HepG2 (cell line): ENCODE results near the gene KLHL21. TPM values are rescaled to one million over a fixed set of nuclear protein-coding genes. Genes with fewer than 3 reads are reported as not detected.

Experiments used
- AHR ChIP-seq: IDR thresholded peaks from 2 replicates; pipeline ENCODE4 v1.6.1; 2018; ENCODE audit warnings: missing genetic modification reagents, missing compliant biosample characterization
- ARID2 ChIP-seq: sonication (generic); formaldehyde crosslinking; IDR thresholded peaks from 2 replicates; pipeline ENCODE4 v1.8.1; 2022; ENCODE audit warnings: mild to moderate bottlenecking, missing genetic modification reagents, borderline replicate concordance
- BHLHE40 ChIP-seq: IDR thresholded peaks from 2 replicates; pipeline ENCODE4 v1.6.1; 2011; ENCODE audit warnings: low read length, improper control_type of control experiment
- CBX2 ChIP-seq, 2 experiments: fragments of 200-600 bp in 1 of 2; sonication (generic); formaldehyde crosslinking in 1 of 2; IDR thresholded peaks; 2 replicates each; pipeline versions ENCODE4 v1.7.0 to v1.8.1; 2018 to 2022; ENCODE audit warnings: low read depth in 2 of 2, low read length in 1 of 2, mild to moderate bottlenecking in 1 of 2, missing genetic modification reagents in 1 of 2
- CTCF ChIP-seq: sonication (generic); formaldehyde crosslinking; IDR thresholded peaks from 2 replicates; pipeline ENCODE4 v1.5.0; 2020; ENCODE audit warnings: mild to moderate bottlenecking, missing genetic modification reagents, moderate library complexity
- FOXA3 ChIP-seq: IDR thresholded peaks from 2 replicates; pipeline ENCODE4 v1.6.1; 2016; ENCODE audit warnings: missing genetic modification reagents, missing compliant biosample characterization
- FOXJ3 ChIP-seq: sonication (generic); formaldehyde crosslinking; IDR thresholded peaks from 2 replicates; pipeline ENCODE4 v1.4.0; 2020; ENCODE audit warnings: missing genetic modification reagents, mild to moderate bottlenecking, borderline replicate concordance
- GATAD1 ChIP-seq: IDR thresholded peaks from 2 replicates; pipeline ENCODE4 v1.6.1; 2016; ENCODE audit warnings: missing genetic modification reagents, missing compliant biosample characterization
- MED13 ChIP-seq: sonication (generic); formaldehyde crosslinking; IDR thresholded peaks from 2 replicates; pipeline ENCODE4 v1.5.0; 2020; ENCODE audit warnings: missing genetic modification reagents
- PTBP1 ChIP-seq: fragments of 200-400 bp; formaldehyde crosslinking; IDR thresholded peaks from 2 replicates; pipeline ENCODE4 v1.6.1; 2018; ENCODE audit warnings: low read length, low read depth; ENCODE audit not compliant: poor library complexity, severe bottlenecking
- RCOR2 ChIP-seq: IDR thresholded peaks from 2 replicates; pipeline ENCODE4 v1.6.1; 2016; ENCODE audit warnings: missing biosample characterization, missing genetic modification reagents
- RFXAP ChIP-seq: sonication (generic); formaldehyde crosslinking; IDR thresholded peaks from 2 replicates; pipeline ENCODE4 v1.4.0; 2020; ENCODE audit warnings: missing genetic modification reagents, borderline replicate concordance
- SIX1 ChIP-seq: sonication (generic); formaldehyde crosslinking; IDR thresholded peaks from 2 replicates; pipeline ENCODE4 v1.4.0; 2020; ENCODE audit warnings: missing genetic modification reagents, borderline replicate concordance
- SP5 ChIP-seq: IDR thresholded peaks from 2 replicates; pipeline ENCODE4 v1.6.1; 2016; ENCODE audit warnings: low read depth, borderline replicate concordance
- XBP1 ChIP-seq: sonication (generic); formaldehyde crosslinking; IDR thresholded peaks from 2 replicates; pipeline ENCODE4 v1.5.0; 2020; ENCODE audit warnings: missing genetic modification reagents
- ZBTB8A ChIP-seq: sonication (generic); formaldehyde crosslinking; IDR thresholded peaks from 2 replicates; pipeline ENCODE4 v1.4.0; 2020; ENCODE audit warnings: mild to moderate bottlenecking, low read depth, missing genetic modification reagents, borderline replicate concordance
- ZNF251 ChIP-seq: sonication (generic); formaldehyde crosslinking; IDR thresholded peaks from 2 replicates; pipeline ENCODE4 v1.9.0; 2021; ENCODE audit warnings: mild to moderate bottlenecking, missing genetic modification reagents
- ZNF264 ChIP-seq: sonication (generic); formaldehyde crosslinking; IDR thresholded peaks from 2 replicates; pipeline ENCODE4 v1.4.0; 2020; ENCODE audit warnings: missing genetic modification reagents
- ZNF367 ChIP-seq: sonication (generic); formaldehyde crosslinking; IDR thresholded peaks from 2 replicates; pipeline ENCODE4 v1.4.0; 2020; ENCODE audit warnings: missing genetic modification reagents, borderline replicate concordance
- ZNF569 ChIP-seq: sonication (generic); formaldehyde crosslinking; IDR thresholded peaks from 2 replicates; pipeline ENCODE4 v1.5.0; 2020; ENCODE audit warnings: mild to moderate bottlenecking, missing genetic modification reagents, moderate library complexity, borderline replicate concordance
- ZNF660 ChIP-seq: sonication (generic); formaldehyde crosslinking; IDR thresholded peaks from 2 replicates; pipeline ENCODE4 v1.5.1; 2020; ENCODE audit warnings: mild to moderate bottlenecking, low read depth, missing genetic modification reagents, borderline replicate concordance
- polyA plus RNA-seq, 8 experiments: library from polyadenylated mRNA; depleted of rRNA in 3 of 8; stranded (reverse) in 7 of 8; unstranded in 1 of 8; fragments of >200 nt; fragmentation: Illumina TruSeq in 4 of 8; extraction: Trizol in 4 of 8; gene quantifications; 2 replicates each; pipeline versions ENCODE4 v1.2.1 to v1.2.3, GENCODE V29; 2011 to 2016; ENCODE audit warnings: low read depth in 4 of 8, missing spikeins in 1 of 8, mixed read lengths in 1 of 8; ENCODE audit not compliant: insufficient read depth in 1 of 8
- total RNA-seq, 5 experiments: library from RNA; depleted of rRNA; stranded (reverse); fragments of >200 nt; fragmentation: Illumina TruSeq; extraction: Trizol; gene quantifications; 2 replicates each; pipeline ENCODE4 v1.2.3, GENCODE V29; 2016; ENCODE audit warnings: low read depth in 1 of 5
- TF ChIP-seq, protein P1 (sequence below): sonication (generic); formaldehyde crosslinking; IDR thresholded peaks from 2 replicates; pipeline ENCODE4 v1.5.0; 2020; ENCODE audit warnings: mild to moderate bottlenecking, missing genetic modification reagents
- TF ChIP-seq, protein P2 (sequence below): sonication (generic); formaldehyde crosslinking; IDR thresholded peaks from 2 replicates; pipeline ENCODE4 v1.5.1; 2020; ENCODE audit warnings: mild to moderate bottlenecking, missing genetic modification reagents, borderline replicate concordance
- TF ChIP-seq, protein P3 (sequence below): sonication (generic); formaldehyde crosslinking; IDR thresholded peaks from 2 replicates; pipeline ENCODE4 v1.4.0; 2020; ENCODE audit warnings: mild to moderate bottlenecking, missing genetic modification reagents

The KLHL21 gene
- total and polyA plus RNA-seq, 2 of the 13 experiments (the other 11 are each of a cell fraction or from before 2014, with no cell fraction given), result 14.8 to 25.0 TPM

- TF ChIP-seq ZNF367 (CRISPR knock-in tag) (peak; percentile 24; the same call in 1 of the 2 replicates), RCOR2 (no peak), BHLHE40 (no peak), ZNF264 (CRISPR knock-in tag) (peak; percentile 40; the same call in 1 of the 2 replicates), GATAD1 (CRISPR knock-in tag) (0 out of 2 replicates have a peak, but pooled peaks have one; percentile 41), SP5 (peak; percentile 59), FOXA3 (no peak), ZNF569 (CRISPR knock-in tag) (no peak), ARID2 (CRISPR knock-in tag) (no peak), CTCF (peak; percentile 71), SIX1 (CRISPR knock-in tag) (no peak), ZNF660 (CRISPR knock-in tag) (no peak), MED13 (no peak), RFXAP (CRISPR knock-in tag) (peak; percentile 23; the same call in 1 of the 2 replicates), PTBP1 (no peak), CBX2 (IDR thresholded peaks at IDR 0.05; ENCODE audit: low read depth, low read length) (no peak), CBX2 (CRISPR knock-in tag; IDR thresholded peaks at IDR 0.05; ENCODE audit: low read depth) (no peak), AHR (CRISPR knock-in tag) (no peak), XBP1 (no peak), ZNF251 (CRISPR knock-in tag) (no peak), FOXJ3 (no peak), ZBTB8A (CRISPR knock-in tag) (no peak)
- TF ChIP-seq, protein P1, sequence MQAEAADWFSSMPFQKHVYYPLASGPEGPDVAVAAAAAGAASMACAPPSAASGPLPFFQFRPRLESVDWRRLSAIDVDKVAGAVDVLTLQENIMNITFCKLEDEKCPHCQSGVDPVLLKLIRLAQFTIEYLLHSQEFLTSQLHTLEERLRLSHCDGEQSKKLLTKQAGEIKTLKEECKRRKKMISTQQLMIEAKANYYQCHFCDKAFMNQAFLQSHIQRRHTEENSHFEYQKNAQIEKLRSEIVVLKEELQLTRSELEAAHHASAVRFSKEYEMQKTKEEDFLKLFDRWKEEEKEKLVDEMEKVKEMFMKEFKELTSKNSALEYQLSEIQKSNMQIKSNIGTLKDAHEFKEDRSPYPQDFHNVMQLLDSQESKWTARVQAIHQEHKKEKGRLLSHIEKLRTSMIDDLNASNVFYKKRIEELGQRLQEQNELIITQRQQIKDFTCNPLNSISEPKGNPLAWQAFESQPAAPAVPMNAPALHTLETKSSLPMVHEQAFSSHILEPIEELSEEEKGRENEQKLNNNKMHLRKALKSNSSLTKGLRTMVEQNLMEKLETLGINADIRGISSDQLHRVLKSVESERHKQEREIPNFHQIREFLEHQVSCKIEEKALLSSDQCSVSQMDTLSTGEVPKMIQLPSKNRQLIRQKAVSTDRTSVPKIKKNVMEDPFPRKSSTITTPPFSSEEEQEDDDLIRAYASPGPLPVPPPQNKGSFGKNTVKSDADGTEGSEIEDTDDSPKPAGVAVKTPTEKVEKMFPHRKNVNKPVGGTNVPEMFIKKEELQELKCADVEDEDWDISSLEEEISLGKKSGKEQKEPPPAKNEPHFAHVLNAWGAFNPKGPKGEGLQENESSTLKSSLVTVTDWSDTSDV, result no peak
- TF ChIP-seq, protein P2, sequence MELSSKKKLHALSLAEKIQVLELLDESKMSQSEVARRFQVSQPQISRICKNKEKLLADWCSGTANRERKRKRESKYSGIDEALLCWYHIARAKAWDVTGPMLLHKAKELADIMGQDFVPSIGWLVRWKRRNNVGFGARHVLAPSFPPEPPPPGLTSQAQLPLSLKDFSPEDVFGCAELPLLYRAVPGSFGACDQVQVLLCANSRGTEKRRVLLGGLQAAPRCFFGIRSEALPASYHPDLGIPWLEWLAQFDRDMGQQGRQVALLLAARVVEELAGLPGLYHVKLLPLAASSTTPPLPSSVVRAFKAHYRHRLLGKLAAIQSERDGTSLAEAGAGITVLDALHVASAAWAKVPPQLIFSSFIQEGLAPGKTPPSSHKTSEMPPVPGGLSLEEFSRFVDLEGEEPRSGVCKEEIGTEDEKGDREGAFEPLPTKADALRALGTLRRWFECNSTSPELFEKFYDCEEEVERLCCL (CRISPR knock-in tag), result no peak
- TF ChIP-seq, protein P3, sequence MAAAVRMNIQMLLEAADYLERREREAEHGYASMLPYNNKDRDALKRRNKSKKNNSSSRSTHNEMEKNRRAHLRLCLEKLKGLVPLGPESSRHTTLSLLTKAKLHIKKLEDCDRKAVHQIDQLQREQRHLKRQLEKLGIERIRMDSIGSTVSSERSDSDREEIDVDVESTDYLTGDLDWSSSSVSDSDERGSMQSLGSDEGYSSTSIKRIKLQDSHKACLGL (CRISPR knock-in tag), result no peak; the same call in none of the 2 replicates
Measured at GRCh38 chr1:6624710-6625583, 22.3 kb upstream of the KLHL21 start, which contains the start of gene THAP3 (continued).
